Ovary (tissue), 3 donors: Measurements from ENCODE around the gene PGLYRP2.

Experiments
- POLR2A ChIP-seq: fragments of 450-650 bp; IDR thresholded peaks from one replicate; pipeline ENCODE4 v1.6.1; 2017; ENCODE audit warnings: antibody characterized with exemption, mild to moderate bottlenecking, moderate library complexity
- TF ChIP-seq, protein P1 (sequence below), 3 donors: fragments of 450-650 bp in 2 of 3; fragments of 200-600 bp in 1 of 3; IDR thresholded peaks; one replicate each; pipeline versions ENCODE4 v1.5.1 to v1.8.0; 2016 to 2022; ENCODE audit warnings: antibody characterized with exemption in 3 of 3, mild to moderate bottlenecking in 1 of 3
- donor health status: DM: no; HTN: no; CAD: no.

DNA sequence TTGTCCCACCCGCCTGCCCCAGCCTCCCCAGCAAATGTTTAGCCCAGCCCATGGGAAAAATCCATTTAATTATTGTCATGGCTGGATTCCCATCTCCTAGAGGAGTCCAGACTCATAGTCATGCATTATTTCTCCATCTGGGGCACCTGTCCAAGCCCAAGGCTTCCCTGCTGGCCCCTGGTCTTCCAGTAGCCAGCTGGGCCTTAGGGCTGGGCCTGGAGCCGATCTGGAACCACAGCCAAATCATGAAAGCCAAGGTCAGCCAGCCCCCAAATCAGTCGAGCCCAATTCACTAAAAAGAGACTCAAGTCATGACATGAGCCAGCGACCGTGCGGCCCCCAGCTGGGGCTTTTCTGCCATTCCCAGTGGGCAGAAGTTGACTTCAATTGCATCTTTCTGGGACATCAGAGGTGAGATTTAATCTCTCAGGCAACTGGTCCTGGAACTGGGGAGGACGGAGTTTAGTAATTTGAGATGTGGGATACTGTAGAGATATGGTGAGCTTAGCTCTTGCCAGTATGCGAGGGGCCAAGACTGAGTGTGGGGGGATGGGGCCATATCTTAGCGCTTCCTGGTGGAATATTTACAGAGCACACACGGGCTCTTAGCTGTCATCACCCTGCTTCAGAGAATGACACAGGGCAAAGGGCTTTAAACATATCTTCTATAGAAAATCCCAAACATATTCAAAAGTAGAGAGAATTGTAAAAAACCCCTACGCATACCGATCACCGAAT lies 9.4 kb upstream of the PGLYRP2 start:
- TF ChIP-seq, protein P1, sequence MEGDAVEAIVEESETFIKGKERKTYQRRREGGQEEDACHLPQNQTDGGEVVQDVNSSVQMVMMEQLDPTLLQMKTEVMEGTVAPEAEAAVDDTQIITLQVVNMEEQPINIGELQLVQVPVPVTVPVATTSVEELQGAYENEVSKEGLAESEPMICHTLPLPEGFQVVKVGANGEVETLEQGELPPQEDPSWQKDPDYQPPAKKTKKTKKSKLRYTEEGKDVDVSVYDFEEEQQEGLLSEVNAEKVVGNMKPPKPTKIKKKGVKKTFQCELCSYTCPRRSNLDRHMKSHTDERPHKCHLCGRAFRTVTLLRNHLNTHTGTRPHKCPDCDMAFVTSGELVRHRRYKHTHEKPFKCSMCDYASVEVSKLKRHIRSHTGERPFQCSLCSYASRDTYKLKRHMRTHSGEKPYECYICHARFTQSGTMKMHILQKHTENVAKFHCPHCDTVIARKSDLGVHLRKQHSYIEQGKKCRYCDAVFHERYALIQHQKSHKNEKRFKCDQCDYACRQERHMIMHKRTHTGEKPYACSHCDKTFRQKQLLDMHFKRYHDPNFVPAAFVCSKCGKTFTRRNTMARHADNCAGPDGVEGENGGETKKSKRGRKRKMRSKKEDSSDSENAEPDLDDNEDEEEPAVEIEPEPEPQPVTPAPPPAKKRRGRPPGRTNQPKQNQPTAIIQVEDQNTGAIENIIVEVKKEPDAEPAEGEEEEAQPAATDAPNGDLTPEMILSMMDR (IDR thresholded peaks at IDR 0.05): no peak
- no peak for TF ChIP-seq POLR2A
